Measurements from ENCODE around the gene CCDC192. TPM values are rescaled to one million over a fixed set of nuclear protein-coding genes. Genes with fewer than 3 reads are reported as not detected.

The CCDC192 gene
- total and polyA plus RNA-seq, 2 donors (not counting 3 experiments of a cell fraction or from before 2014, with no cell fraction given), result not detected

DNA sequence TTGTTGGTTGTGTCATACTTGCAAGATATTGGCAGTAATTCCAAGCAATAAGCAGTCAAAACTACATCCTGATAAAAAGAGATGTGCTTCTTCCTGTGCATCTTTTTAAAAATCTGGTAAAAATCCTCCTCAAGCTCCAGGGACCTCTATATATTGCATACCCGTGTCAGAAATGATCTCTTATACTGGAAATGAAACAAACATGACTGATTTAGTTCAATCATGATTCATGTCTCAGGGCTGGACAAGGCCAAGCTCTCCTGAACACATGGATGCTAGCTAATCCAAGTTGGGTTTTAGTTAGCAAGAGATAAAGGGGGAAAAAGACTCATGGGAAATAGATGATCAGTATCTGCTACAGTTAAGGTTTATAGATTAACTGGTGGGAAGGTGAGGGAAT, 69.3 kb downstream of the CCDC192 start:
- ChIA-PET CTCF (interaction anchor here (1.0 kb wide), 2 partner anchors 25 to 312 kb away, joined by 3 read pairs; no protein-coding TSS in a partner anchor), POLR2A (no interaction called here)
- Histone ChIP-seq H3K9me3 (replicated peaks; ENCODE audit: control insufficient read depth, insufficient read depth, low read length) (no peaks in the 10 kb centered on the region), H3K27ac (ENCODE audit: insufficient read depth, low read depth, low read length) (no peak overlapping the region), H3K36me3 (ENCODE audit: control insufficient read depth in 2 of 2, extremely low read depth in 1 of 2, insufficient read depth in 2 of 2, low read length in 2 of 2) (no peaks in the 10 kb centered on the region), H3K9me1 (replicated peaks; ENCODE audit: control insufficient read depth, extremely low read depth, insufficient read depth, low read length) (no peaks in the 10 kb centered on the region), H2AFZ (ENCODE audit: low read depth, low read length) (no peak overlapping the region), H4K20me1 (replicated peaks; ENCODE audit: control insufficient read depth, extremely low read depth, insufficient read depth, low read length) (no peaks in the 10 kb centered on the region), H3K4me2 (ENCODE audit: insufficient read depth, low read length) (no peak overlapping the region), H3K4me3 (replicated peaks in 1 of 3; ENCODE audit: insufficient read depth in 1 of 3, low read depth in 1 of 3, low read length in 3 of 3) (no peak overlapping the region), H3K79me2 (ENCODE audit: control insufficient read depth, insufficient read depth, low read length) (no peaks in the 10 kb centered on the region), H3K27me3 (ENCODE audit: control insufficient read depth in 2 of 2, insufficient read depth in 2 of 2, low read length in 2 of 2) (no peaks in the 10 kb centered on the region), H3K9ac (replicated peaks; ENCODE audit: extremely low read depth, insufficient read depth, low read length) (no peak overlapping the region), H3K4me1 (ENCODE audit: control insufficient read depth, extremely low read depth, insufficient read depth, low read length) (no peaks in the 10 kb centered on the region)
- intact Hi-C loops (cut with micrococcal nuclease), result no loop called here
- no TSS peak for BruUV-seq (replicated peaks)
- DNase-seq (ENCODE audit: low read depth, low spot score) (no peak), FAIRE-seq (no peak)
- dilution Hi-C loops (cut with MboI; ENCODE audit: extremely low pct_ligation_motif_present, low sequenced_read_pairs), result no loop called here
- no peak for TF ChIP-seq POLR2AphosphoS5 (IDR thresholded peaks at IDR 0.05; ENCODE audit: insufficient read depth, low read depth, low read length)
- TF ChIP-seq EZH2 (IDR thresholded peaks at IDR 0.05; ENCODE audit: borderline replicate concordance, low read depth, low read length, severe bottlenecking), result no peak
- TF ChIP-seq FOS (IDR thresholded peaks at IDR 0.05; ENCODE audit: borderline replicate concordance, insufficient read depth, low read length), result no peak
- no peak for TF ChIP-seq GATA2 (IDR thresholded peaks at IDR 0.05; ENCODE audit: insufficient read depth, insufficient read length, low read depth, low read length)
- TF ChIP-seq POLR2A (IDR thresholded peaks at IDR 0.05; ENCODE audit: low read depth, low read length), result no peak
- TF ChIP-seq MYC (IDR thresholded peaks at IDR 0.05; ENCODE audit: low read depth, low read length), result no peak
- TF ChIP-seq, protein P1, sequence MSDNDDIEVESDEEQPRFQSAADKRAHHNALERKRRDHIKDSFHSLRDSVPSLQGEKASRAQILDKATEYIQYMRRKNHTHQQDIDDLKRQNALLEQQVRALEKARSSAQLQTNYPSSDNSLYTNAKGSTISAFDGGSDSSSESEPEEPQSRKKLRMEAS (IDR thresholded peaks at IDR 0.05; ENCODE audit: insufficient read depth, insufficient read length), result no peak
- TF ChIP-seq CTCF (IDR thresholded peaks at IDR 0.05; ENCODE audit: extremely low read depth in 1 of 2, insufficient read depth in 1 of 2, low read depth in 1 of 2, low read length in 2 of 2), result no peak
- TF ChIP-seq JUN (IDR thresholded peaks at IDR 0.05; ENCODE audit: borderline replicate concordance, insufficient read depth, insufficient read length, low read depth), result no peak

Measured in endothelial cell of umbilical vein (primary cell).